Esophagus muscularis mucosa (tissue), 4 donors: ENCODE results near the gene GCLC. TPM values are rescaled to one million over a fixed set of nuclear protein-coding genes. Genes with fewer than 3 reads are reported as not detected.

Experiments used
- DNase-seq: peaks from one replicate; pipeline ENCODE4 v3.0.0-alpha.2; 2017; ENCODE audit errors: extremely low spot score
- H3K27ac ChIP-seq, 4 donors: fragments of 200-600 bp; sonication (generic); replicated peaks in 1 of 4; 1 replicate in 3 of 4; 2 replicates in 1 of 4; pipeline ENCODE4 v1.5.1; 2016 to 2019; ENCODE audit warnings: mild to moderate bottlenecking in 1 of 4
- H3K27me3 ChIP-seq, 4 donors: fragments of 200-600 bp; sonication (generic); one replicate each; pipeline versions ENCODE4 v1.5.1 to v1.6.0; 2016 to 2019
- H3K36me3 ChIP-seq, 4 donors: fragments of 200-600 bp; sonication (generic); one replicate each; pipeline ENCODE4 v1.5.1; 2016 to 2019
- H3K4me1 ChIP-seq, 4 donors: fragments of 200-600 bp; sonication (generic); one replicate each; pipeline ENCODE4 v1.5.1; 2016 to 2019
- H3K4me3 ChIP-seq, 4 donors: fragments of 200-600 bp; sonication (generic); 1 replicate in 2 of 4; 2 replicates in 2 of 4; pipeline ENCODE4 v1.5.1; 2016 to 2019; ENCODE audit warnings: mild to moderate bottlenecking in 4 of 4, moderate library complexity in 1 of 4
- H3K9me3 ChIP-seq, 4 donors: fragments of 200-600 bp; sonication (generic); 1 replicate in 3 of 4; 2 replicates in 1 of 4; pipeline ENCODE4 v1.5.1; 2016 to 2019
- CTCF ChIP-seq, 3 experiments: fragments of 200-600 bp in 2 of 3; fragments of 450-650 bp in 1 of 3; sonication (generic) in 2 of 3; IDR thresholded peaks; one replicate each; pipeline ENCODE4 v1.5.1; 2017 to 2019; ENCODE audit warnings: antibody characterized with exemption in 3 of 3, mild to moderate bottlenecking in 2 of 3, moderate library complexity in 1 of 3
- EP300 ChIP-seq: sonication (generic); formaldehyde crosslinking; IDR thresholded peaks from one replicate; pipeline ENCODE4 v1.6.1; 2017; ENCODE audit warnings: antibody characterized with exemption
- POLR2A ChIP-seq: fragments of 450-650 bp; IDR thresholded peaks from one replicate; pipeline ENCODE4 v1.6.1; 2017; ENCODE audit warnings: antibody characterized with exemption, moderate library complexity, mild to moderate bottlenecking, low read depth
- POLR2AphosphoS5 ChIP-seq, 2 donors: sonication (generic); formaldehyde crosslinking; IDR thresholded peaks; one replicate each; pipeline ENCODE4 v1.6.1; 2017; ENCODE audit warnings: antibody characterized with exemption in 2 of 2
- WGBS: methylation state at CpG from one replicate; pipeline ENCODE4 v1.1.5; 2018; 5-methylcytosine and 5-hydroxymethylcytosine counted together
- intact Hi-C: fragments of 100-400 bp; cut with DNase I; formaldehyde crosslinking; loops from one replicate; pipeline ENCODE4 v1.15.1; 2023
- total RNA-seq, 4 donors: library from RNA; depleted of rRNA; stranded (reverse); fragments of >200 nt; gene quantifications; one replicate each; pipeline versions ENCODE4 v1.1.0 to v1.2.1, GENCODE V29; 2016

GCLC gene
- total RNA-seq, 4 donors from 2014 or later: 57.7 to 70.8 (median 64.6) TPM

DNA sequence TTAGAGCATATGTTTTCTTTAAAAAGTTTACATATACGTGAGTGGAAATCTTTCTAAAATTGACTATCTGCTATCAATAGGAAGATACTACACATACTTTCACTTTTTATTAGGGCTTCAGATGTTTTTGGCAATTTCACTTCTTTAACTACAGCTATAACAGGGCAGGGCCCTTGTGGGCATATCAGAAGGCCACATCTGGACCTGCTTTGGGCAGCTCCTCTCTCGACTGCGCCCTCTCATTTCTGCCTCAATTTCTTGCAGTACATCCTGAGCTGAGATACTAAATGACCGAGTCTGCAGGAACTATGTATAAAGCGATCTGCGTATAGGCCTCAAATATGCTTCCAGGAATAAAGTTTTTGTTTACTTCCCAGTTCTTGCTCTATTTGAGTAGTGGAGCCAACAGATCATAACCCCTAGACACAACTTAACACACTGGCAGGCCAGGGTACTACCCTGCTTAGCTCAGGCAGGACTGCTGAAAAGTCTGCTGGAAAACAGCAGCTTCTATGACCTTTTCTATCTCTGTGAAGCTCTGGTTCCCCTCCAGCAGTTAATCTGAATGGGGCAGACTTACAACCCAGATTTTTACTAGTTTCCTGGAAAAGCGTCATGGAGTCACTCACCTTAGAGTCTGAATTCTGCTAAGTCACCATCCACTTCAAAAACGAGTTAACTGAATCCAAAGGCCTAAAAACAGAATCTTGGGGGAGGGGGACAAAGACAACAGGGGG is 12.7 kb downstream of the GCLC start:
- Histone ChIP-seq H3K27me3 (no peaks in the 10 kb centered on the region), H3K9me3 (no peaks in the 10 kb centered on the region), H3K36me3 (no peaks in the 10 kb centered on the region), H3K4me3 (no peak overlapping the region), H3K27ac (peak overlapping the region; percentile 60 to 80 (median 70)), H3K4me1 (peaks cover 48 to 92% (median 86%) of the 10 kb centered on the region in 4 donors)
- intact Hi-C loops: no loop called here
- TF ChIP-seq POLR2AphosphoS5 (IDR thresholded peaks at IDR 0.05) (no peak), EP300 (no peak), CTCF (IDR thresholded peaks at IDR 0.05) (no peak), POLR2A (no peak)
- WGBS: 59% methylated on average over 8 of the region's 8 CpGs
- no peak for DNase-seq

GRCh38 chr6:53530780-53531386 is 14.0 kb downstream of the GCLC start:
- Histone ChIP-seq H3K27ac (peak overlapping the region; percentile 60 to 80 (median 70)), H3K36me3 (no peaks in the 10 kb centered on the region), H3K9me3 (no peaks in the 10 kb centered on the region), H3K4me3 (no peak overlapping the region), H3K4me1 (peaks cover 57 to 97% (median 94%) of the 10 kb centered on the region in 4 donors), H3K27me3 (no peaks in the 10 kb centered on the region)
- no peak for DNase-seq
- intact Hi-C loops: no loop called here
- WGBS: 89% methylated on average over 6 of the region's 6 CpGs
- TF ChIP-seq POLR2A (no peak), CTCF (IDR thresholded peaks at IDR 0.05) (no peak), EP300 (no peak), POLR2AphosphoS5 (IDR thresholded peaks at IDR 0.05) (no peak)

DNA sequence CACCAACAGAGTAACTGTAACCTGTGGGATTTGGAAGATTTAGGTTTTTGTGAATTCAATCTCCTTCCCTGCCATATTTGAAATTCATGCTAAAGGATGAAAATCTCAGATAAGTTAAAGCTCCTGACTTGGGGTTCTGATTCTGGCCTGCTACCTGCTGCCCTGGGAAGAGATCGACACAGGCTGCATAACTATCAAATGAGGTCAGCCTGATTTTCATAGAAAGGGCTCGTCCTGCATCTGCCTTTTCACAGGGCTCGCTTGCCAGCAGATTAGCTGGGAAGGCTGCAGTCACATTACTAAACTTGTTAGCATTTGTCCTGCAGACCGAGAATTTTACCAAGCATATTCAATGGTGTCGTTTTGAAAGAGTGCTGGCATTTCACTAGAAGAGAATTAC is 14.6 kb downstream of the GCLC start:
- intact Hi-C loops: no loop called here

GRCh38 chr6:53529324-53530036 is 15.4 kb downstream of the GCLC start:
- 66% methylated on average over 5 of the region's 5 CpGs for WGBS
- no peak for DNase-seq
- no peaks in the 10 kb centered on the region for H3K27me3 ChIP-seq
- H3K27ac ChIP-seq: peak overlapping the region; percentile 60 to 80 (median 70)
- H3K36me3 ChIP-seq: no peaks in the 10 kb centered on the region
- H3K9me3 ChIP-seq: no peaks in the 10 kb centered on the region
- TF ChIP-seq POLR2AphosphoS5 (IDR thresholded peaks at IDR 0.05) (no peak), POLR2A (no peak), EP300 (no peak), CTCF (IDR thresholded peaks at IDR 0.05) (no peak)
- H3K4me3 ChIP-seq: no peak overlapping the region
- H3K4me1 ChIP-seq: peaks cover 59 to 100% (median 98%) of the 10 kb centered on the region in 4 donors
- intact Hi-C loops: no loop called here

More for the DNA sequence above, 14.6 kb downstream of the GCLC start:
- DNase-seq: no peak
- H3K27me3 ChIP-seq: no peaks in the 10 kb centered on the region
- peak overlapping the region; percentile 60 to 80 (median 70) for H3K27ac ChIP-seq
- peaks cover 57 to 100% (median 98%) of the 10 kb centered on the region in 4 donors for H3K4me1 ChIP-seq
- TF ChIP-seq CTCF (IDR thresholded peaks at IDR 0.05) (no peak), POLR2AphosphoS5 (IDR thresholded peaks at IDR 0.05) (peak in 1 of 2 donors; percentile 11), EP300 (no peak), POLR2A (no peak)
- 51% methylated on average over 4 of the region's 5 CpGs for WGBS
- H3K36me3 ChIP-seq: no peaks in the 10 kb centered on the region
- no peak overlapping the region for H3K4me3 ChIP-seq
- no peaks in the 10 kb centered on the region for H3K9me3 ChIP-seq
